HepG2 (cell line): ENCODE results near the gene SMPX. TPM values are rescaled to one million over a fixed set of nuclear protein-coding genes. Genes with fewer than 3 reads are reported as not detected.
A peak's percentile ranks its signal among the peaks of the same experiment; 100 is the strongest.

Experiments used
- BHLHE40 ChIP-seq: IDR thresholded peaks from 2 replicates; pipeline ENCODE4 v1.6.1; 2011; ENCODE audit warnings: low read length, improper control_type of control experiment
- FOSL2 ChIP-seq: sonication (generic); formaldehyde crosslinking; IDR thresholded peaks from 2 replicates; pipeline ENCODE4 v1.4.0; 2020; ENCODE audit warnings: missing genetic modification reagents
- KDM3A ChIP-seq: IDR thresholded peaks from 2 replicates; pipeline ENCODE4 v1.6.1; 2018; ENCODE audit warnings: low read depth, missing compliant biosample characterization
- KDM5B ChIP-seq: sonication (generic); formaldehyde crosslinking; IDR thresholded peaks from 2 replicates; pipeline ENCODE4 v1.4.0; 2020; ENCODE audit warnings: missing genetic modification reagents, mild to moderate bottlenecking, borderline replicate concordance
- KLF11 ChIP-seq: IDR thresholded peaks from 2 replicates; pipeline ENCODE4 v1.6.1; 2016; ENCODE audit warnings: missing compliant biosample characterization
- MAFG ChIP-seq: sonication (generic); formaldehyde crosslinking; IDR thresholded peaks from 2 replicates; pipeline ENCODE4 v1.5.1; 2020; ENCODE audit warnings: mild to moderate bottlenecking, missing genetic modification reagents
- MYNN ChIP-seq: sonication (generic); formaldehyde crosslinking; IDR thresholded peaks from 2 replicates; pipeline ENCODE4 v1.4.0; 2020; ENCODE audit warnings: mild to moderate bottlenecking, low read depth, missing genetic modification reagents
- SALL1 ChIP-seq: sonication (generic); formaldehyde crosslinking; IDR thresholded peaks from 2 replicates; pipeline ENCODE4 v1.8.0; 2022; ENCODE audit warnings: mild to moderate bottlenecking, missing genetic modification reagents
- SAP130 ChIP-seq: IDR thresholded peaks from 2 replicates; pipeline ENCODE4 v1.6.1; 2016; ENCODE audit warnings: low read depth
- SRY ChIP-seq: sonication (generic); formaldehyde crosslinking; IDR thresholded peaks from 2 replicates; pipeline ENCODE4 v1.8.0; 2022; ENCODE audit warnings: mild to moderate bottlenecking, missing genetic modification reagents
- ZC3H4 ChIP-seq: sonication (generic); formaldehyde crosslinking; IDR thresholded peaks from 2 replicates; pipeline ENCODE4 v1.4.0; 2020; ENCODE audit warnings: missing genetic modification reagents, borderline replicate concordance
- ZNF337 ChIP-seq: sonication (generic); formaldehyde crosslinking; IDR thresholded peaks from 2 replicates; pipeline ENCODE4 v1.5.1; 2020; ENCODE audit warnings: missing genetic modification reagents, low read depth, mild to moderate bottlenecking, borderline replicate concordance
- ZNF768 ChIP-seq: sonication (generic); formaldehyde crosslinking; IDR thresholded peaks from 2 replicates; pipeline ENCODE4 v1.4.0; 2020; ENCODE audit warnings: missing genetic modification reagents
- ZNF788 ChIP-seq: sonication (generic); formaldehyde crosslinking; IDR thresholded peaks from 2 replicates; pipeline ENCODE4 v1.5.0; 2020; ENCODE audit warnings: mild to moderate bottlenecking, missing genetic modification reagents, borderline replicate concordance
- ZXDC ChIP-seq: sonication (generic); formaldehyde crosslinking; IDR thresholded peaks from 2 replicates; pipeline ENCODE4 v1.5.0; 2020; ENCODE audit warnings: mild to moderate bottlenecking, missing genetic modification reagents
- polyA plus RNA-seq, 8 experiments: library from polyadenylated mRNA; depleted of rRNA in 3 of 8; stranded (reverse) in 7 of 8; unstranded in 1 of 8; fragments of >200 nt; fragmentation: Illumina TruSeq in 4 of 8; extraction: Trizol in 4 of 8; gene quantifications; 2 replicates each; pipeline versions ENCODE4 v1.2.1 to v1.2.3, GENCODE V29; 2011 to 2016; ENCODE audit warnings: low read depth in 4 of 8, missing spikeins in 1 of 8, mixed read lengths in 1 of 8; ENCODE audit not compliant: insufficient read depth in 1 of 8
- total RNA-seq, 5 experiments: library from RNA; depleted of rRNA; stranded (reverse); fragments of >200 nt; fragmentation: Illumina TruSeq; extraction: Trizol; gene quantifications; 2 replicates each; pipeline ENCODE4 v1.2.3, GENCODE V29; 2016; ENCODE audit warnings: low read depth in 1 of 5
- TF ChIP-seq, protein P1 (sequence below): sonication (generic); formaldehyde crosslinking; IDR thresholded peaks from 2 replicates; pipeline ENCODE4 v1.5.0; 2020; ENCODE audit warnings: mild to moderate bottlenecking, missing genetic modification reagents
- TF ChIP-seq, protein P2 (sequence below): sonication (generic); formaldehyde crosslinking; IDR thresholded peaks from 2 replicates; pipeline ENCODE4 v1.4.0; 2020; ENCODE audit warnings: mild to moderate bottlenecking, missing genetic modification reagents

Gene SMPX
- total and polyA plus RNA-seq, 2 of the 13 experiments (the other 11 are each of a cell fraction or from before 2014, with no cell fraction given) = 0.95 to 1.8 TPM

GRCh38 chrX:21770631-21771321 lies 12.9 kb upstream of the SMPX start (continued):
- TF ChIP-seq, protein P1, sequence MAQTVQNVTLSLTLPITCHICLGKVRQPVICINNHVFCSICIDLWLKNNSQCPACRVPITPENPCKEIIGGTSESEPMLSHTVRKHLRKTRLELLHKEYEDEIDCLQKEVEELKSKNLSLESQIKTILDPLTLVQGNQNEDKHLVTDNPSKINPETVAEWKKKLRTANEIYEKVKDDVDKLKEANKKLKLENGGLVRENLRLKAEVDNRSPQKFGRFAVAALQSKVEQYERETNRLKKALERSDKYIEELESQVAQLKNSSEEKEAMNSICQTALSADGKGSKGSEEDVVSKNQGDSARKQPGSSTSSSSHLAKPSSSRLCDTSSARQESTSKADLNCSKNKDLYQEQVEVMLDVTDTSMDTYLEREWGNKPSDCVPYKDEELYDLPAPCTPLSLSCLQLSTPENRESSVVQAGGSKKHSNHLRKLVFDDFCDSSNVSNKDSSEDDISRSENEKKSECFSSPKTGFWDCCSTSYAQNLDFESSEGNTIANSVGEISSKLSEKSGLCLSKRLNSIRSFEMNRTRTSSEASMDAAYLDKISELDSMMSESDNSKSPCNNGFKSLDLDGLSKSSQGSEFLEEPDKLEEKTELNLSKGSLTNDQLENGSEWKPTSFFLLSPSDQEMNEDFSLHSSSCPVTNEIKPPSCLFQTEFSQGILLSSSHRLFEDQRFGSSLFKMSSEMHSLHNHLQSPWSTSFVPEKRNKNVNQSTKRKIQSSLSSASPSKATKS (CRISPR knock-in tag) = no peak
- no peak for TF ChIP-seq BHLHE40
- TF ChIP-seq MYNN (CRISPR knock-in tag) = no peak
- TF ChIP-seq ZC3H4 (CRISPR knock-in tag) = no peak
- TF ChIP-seq KDM3A (CRISPR knock-in tag) = no peak
- no peak for TF ChIP-seq ZNF337 (CRISPR knock-in tag)
- TF ChIP-seq SALL1 (CRISPR knock-in tag) = peak; percentile 53
- no peak for TF ChIP-seq SRY
- peak; percentile 66 for TF ChIP-seq FOSL2 (CRISPR knock-in tag)
- 0 out of 2 replicates have a peak, but pooled peaks have one; percentile 41 for TF ChIP-seq ZNF788 (CRISPR knock-in tag)
- TF ChIP-seq ZNF768 = no peak
- peak; percentile 74 for TF ChIP-seq MAFG (CRISPR knock-in tag)
- TF ChIP-seq, protein P2, sequence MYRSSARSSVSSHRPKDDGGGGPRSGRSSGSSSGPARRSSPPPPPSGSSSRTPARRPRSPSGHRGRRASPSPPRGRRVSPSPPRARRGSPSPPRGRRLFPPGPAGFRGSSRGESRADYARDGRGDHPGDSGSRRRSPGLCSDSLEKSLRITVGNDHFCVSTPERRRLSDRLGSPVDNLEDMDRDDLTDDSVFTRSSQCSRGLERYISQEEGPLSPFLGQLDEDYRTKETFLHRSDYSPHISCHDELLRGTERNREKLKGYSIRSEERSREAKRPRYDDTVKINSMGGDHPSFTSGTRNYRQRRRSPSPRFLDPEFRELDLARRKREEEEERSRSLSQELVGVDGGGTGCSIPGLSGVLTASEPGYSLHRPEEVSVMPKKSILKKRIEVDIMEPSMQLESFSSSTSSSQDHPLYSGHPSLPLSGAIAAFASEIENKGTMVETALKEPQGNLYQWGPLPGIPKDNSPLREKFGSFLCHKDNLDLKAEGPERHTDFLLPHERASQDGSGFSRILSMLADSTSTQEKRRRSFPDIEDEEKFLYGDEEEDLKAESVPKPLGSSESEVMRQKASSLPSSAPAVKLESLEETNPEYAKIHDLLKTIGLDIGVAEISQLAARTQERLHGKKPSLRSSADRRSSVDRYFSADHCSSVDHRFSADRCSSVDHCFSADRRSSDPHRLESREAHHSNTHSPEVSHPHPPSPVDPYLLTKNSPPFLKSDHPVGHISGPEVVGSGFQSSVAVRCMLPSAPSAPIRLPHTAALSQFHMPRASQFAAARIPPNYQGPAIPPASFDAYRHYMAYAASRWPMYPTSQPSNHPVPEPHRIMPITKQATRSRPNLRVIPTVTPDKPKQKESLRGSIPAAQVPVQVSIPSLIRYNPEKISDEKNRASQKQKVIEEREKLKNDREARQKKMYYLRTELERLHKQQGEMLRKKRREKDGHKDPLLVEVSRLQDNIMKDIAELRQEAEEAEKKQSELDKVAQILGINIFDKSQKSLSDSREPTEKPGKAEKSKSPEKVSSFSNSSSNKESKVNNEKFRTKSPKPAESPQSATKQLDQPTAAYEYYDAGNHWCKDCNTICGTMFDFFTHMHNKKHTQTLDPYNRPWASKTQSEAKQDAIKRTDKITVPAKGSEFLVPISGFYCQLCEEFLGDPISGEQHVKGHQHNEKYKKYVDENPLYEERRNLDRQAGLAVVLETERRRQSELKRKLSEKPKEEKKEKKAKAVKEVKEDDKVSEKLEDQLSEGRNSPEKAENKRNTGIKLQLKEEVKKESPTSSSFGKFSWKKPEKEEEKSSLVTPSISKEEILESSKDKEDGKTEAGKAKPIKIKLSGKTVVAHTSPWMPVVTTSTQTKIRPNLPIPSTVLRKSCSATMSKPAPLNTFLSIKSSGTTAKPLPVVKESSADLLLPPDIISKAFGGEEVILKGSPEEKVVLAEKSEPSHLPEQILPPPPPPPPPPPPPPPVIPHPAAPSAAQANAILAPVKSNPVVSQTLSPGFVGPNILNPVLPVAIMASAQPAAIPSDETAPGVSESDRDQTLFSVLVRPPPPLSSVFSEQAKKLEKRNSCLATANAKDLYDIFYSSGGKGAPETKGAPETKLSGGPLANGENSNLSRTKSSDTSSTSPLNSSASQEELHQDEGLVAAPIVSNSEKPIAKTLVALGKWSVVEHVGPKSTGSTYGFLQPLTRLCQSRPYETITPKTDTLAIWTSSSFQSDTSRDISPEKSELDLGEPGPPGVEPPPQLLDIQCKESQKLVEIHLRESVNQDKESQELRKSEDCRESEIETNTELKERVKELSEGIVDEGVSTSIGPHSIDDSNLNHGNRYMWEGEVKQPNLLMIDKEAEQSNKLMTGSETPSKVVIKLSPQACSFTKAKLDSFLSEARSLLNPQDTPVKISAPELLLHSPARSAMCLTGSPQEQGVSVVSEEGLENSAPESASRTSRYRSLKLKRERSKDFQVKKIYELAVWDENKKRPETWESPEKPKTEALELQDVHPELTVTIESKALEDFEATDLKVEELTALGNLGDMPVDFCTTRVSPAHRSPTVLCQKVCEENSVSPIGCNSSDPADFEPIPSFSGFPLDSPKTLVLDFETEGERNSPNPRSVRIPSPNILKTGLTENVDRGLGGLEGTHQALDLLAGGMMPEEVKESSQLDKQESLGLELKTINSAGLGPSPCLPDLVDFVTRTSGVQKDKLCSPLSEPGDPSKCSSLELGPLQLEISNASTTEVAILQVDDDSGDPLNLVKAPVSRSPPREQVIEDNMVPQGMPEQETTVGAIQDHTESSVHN (CRISPR knock-in tag) = no peak
- TF ChIP-seq KDM5B = 0 out of 2 replicates have a peak, but pooled peaks have one; percentile 56
- TF ChIP-seq KLF11 (CRISPR knock-in tag) = no peak
- TF ChIP-seq ZXDC (CRISPR knock-in tag) = no peak
- TF ChIP-seq SAP130 (CRISPR knock-in tag) = peak; percentile 44; the same call in 1 of the 2 replicates
